ENCODE data around the gene SMU1.
"Not testable (repeated sequence)": the region's sequence is repeated elsewhere in the genome, so short reads cannot be mapped to it uniquely, and the experiment has no call there.

Gene SMU1

DNA sequence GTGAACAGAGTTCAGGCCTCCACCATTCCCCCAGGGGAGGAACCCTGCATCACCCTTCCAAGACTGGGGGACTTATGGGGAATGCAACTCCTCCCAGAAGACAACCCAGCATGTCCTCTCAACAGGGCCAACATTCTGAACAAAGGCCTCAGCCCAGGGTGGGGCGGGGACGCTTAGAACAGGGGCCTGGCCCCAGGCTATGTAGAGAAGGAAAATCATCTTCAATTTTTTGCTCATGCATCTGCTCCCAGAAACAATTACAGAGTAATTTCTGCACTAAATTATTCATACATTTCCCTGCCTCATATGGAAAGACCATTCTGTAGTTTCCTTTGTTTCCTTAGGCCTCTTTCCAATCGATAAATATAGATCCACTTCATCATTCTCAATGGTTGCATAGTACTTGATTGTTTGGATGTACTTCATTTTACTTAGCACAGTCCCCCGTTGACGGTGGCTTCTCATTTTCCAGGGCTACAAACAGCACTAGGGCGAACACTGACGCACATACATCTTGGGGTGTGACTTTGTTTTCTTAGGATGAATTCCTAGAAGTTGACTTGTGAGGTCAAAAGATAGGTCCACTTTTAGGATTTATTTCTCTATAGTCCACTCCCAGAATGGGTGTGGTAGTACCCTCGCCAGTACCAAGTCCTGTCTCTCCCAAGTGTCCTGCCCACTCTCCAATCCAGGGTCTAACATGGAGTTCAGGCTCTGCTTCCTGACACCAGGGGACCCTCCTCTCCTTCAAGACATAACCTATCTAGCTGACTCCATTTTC is 27.2 kb upstream of the SMU1 start:
- Histone ChIP-seq H3K27me3 (ENCODE audit: control insufficient read depth, insufficient read depth, low read length) (no peaks in the 10 kb centered on the region), H3K36me3 (ENCODE audit: control insufficient read depth, insufficient read depth, low read length) (no peaks in the 10 kb centered on the region), H3K9ac (ENCODE audit: low read length) (no peak overlapping the region), H3K4me1 (ENCODE audit: control insufficient read depth, insufficient read depth, low read length) (peaks cover 10% of the 10 kb centered on the region), H3K9me3 (ENCODE audit: control insufficient read depth, low read length) (no peaks in the 10 kb centered on the region), H3K4me3 (ENCODE audit: low read length) (no peak overlapping the region)

DNA sequence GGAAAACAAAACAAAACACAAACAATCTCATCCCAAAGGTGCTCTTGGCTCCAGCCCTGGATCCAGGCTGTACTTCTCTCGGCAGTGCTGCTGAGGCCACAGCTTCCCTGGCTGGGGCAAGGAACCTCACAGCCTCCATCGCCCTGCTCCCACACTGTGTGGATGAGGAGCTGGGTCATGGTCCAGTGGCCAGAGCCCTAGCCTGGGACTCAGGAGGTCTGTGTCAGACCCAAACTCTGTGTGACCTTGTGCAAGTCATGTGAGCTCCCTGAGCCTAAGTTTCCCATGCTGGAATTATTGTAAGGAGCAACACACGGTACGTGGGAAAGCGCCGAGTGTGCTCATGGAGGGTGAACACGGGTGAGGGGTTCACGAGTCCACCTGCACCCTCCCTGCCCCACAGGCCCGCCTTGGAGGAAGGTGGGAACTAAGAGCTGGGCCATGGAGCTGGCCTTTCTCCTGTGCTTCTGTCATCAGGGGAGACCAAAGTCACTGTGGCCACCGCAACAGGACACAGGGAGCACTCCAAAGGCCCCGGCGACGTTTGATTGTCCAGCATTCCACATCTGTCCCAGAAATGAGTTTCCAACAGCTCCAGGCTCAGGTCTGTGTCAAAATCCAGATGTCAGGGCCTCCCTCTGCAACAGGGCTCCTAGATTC is 26.2 kb upstream of the SMU1 start:
- H3K9ac ChIP-seq (ENCODE audit: low read length), result no peak overlapping the region
- H3K27me3 ChIP-seq (ENCODE audit: control insufficient read depth, insufficient read depth, low read length), result no peaks in the 10 kb centered on the region
- no peaks in the 10 kb centered on the region for H3K36me3 ChIP-seq (ENCODE audit: control insufficient read depth, insufficient read depth, low read length)
- H3K4me1 ChIP-seq (ENCODE audit: control insufficient read depth, insufficient read depth, low read length), result peaks cover 8% of the 10 kb centered on the region
- no peaks in the 10 kb centered on the region for H3K9me3 ChIP-seq (ENCODE audit: control insufficient read depth, low read length)
- H3K4me3 ChIP-seq (ENCODE audit: low read length), result no peak overlapping the region

DNA sequence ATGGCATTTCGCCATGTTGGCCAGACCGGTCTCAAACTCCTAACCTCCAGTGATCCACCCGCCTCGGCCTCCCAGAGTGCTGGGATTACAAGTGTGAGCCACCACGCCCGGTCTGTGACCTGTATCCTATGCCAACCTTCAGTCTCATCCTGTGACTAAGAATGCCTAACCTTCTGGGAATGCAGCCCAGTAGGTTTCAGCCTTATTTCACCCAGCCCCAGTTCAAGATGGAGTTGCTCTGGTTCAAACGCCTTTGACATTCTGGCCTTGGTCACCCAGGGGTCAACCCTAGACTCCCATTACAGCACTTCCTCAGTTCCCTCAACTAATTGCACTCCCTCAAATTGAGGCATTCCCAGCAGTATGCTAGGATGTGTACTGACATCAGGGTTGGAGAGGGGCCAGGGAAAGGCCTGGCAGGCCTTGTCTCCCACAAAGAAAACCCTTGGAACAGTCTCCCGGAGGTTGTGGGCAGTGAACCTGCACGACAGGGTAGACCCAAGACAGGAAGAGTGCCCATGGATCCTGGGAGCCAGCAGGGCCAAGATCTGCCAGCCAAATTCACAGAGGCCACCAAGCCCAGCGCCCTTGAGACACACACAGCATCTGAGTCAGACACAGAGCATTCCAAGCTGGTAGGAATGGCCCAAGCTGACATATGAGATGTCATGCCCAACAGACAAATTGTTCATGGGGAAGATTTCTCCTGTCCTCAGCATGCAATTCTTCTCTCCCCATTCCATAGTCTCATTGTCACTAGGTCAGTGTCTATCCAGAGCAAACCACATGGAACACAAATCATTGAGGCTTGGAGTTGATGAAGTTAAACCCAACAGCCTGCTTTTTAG is 24.9 kb upstream of the SMU1 start:
- Histone ChIP-seq H3K9me3 (ENCODE audit: control insufficient read depth, low read length) (no peaks in the 10 kb centered on the region), H3K4me1 (ENCODE audit: control insufficient read depth, insufficient read depth, low read length) (no peaks in the 10 kb centered on the region), H3K36me3 (ENCODE audit: control insufficient read depth, insufficient read depth, low read length) (no peaks in the 10 kb centered on the region), H3K27me3 (ENCODE audit: control insufficient read depth, insufficient read depth, low read length) (no peaks in the 10 kb centered on the region), H3K9ac (ENCODE audit: low read length) (no peak overlapping the region), H3K4me3 (ENCODE audit: low read length) (no peak overlapping the region)

DNA sequence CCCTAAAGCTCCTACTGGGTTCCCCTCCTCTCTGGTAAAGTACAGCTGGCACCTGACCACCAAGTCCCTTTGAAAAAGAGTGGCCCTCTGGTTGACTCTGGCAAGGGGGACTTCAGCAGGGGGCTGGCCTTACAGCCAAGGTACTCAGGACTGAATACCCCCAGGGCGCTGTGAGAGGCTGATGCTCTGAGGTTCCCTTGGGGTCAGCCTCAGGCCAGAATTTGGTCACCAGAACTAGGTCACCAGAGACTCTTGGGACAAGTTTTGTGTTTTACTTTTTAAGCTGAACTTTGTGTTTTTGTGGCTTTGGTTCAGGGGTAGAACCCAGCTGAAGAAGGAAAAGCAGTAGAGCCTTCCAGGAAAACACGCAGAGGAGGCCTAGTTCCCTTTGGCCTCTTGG is 23.3 kb upstream of the SMU1 start:
- H3K36me3 ChIP-seq (ENCODE audit: control insufficient read depth, insufficient read depth, low read length), result no peaks in the 10 kb centered on the region
- no peaks in the 10 kb centered on the region for H3K9me3 ChIP-seq (ENCODE audit: control insufficient read depth, low read length)
- H3K27me3 ChIP-seq (ENCODE audit: control insufficient read depth, insufficient read depth, low read length), result no peaks in the 10 kb centered on the region
- H3K4me1 ChIP-seq (ENCODE audit: control insufficient read depth, insufficient read depth, low read length), result no peaks in the 10 kb centered on the region
- H3K9ac ChIP-seq (ENCODE audit: low read length), result no peak overlapping the region
- no peak overlapping the region for H3K4me3 ChIP-seq (ENCODE audit: low read length)

DNA sequence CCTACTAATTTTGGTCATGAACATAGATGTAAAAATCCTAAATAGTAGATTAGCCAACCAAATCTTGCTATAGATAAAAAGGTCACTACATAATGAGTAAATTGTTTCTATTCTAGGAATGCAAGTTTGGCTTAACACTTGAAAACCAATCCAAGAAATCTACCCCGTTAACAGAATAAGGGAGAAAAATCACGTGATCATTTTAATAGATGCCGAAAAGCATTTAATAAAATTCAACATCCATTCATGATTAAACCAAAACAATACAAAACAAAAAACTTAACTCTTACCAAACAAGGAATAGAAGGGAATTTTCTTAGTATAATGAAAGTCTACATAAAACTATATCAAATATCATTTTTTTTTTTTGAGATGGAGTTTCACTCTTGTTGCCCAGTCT is 20.7 kb upstream of the SMU1 start:
- no peaks in the 10 kb centered on the region for H3K9me3 ChIP-seq (ENCODE audit: control insufficient read depth, low read length)
- no peaks in the 10 kb centered on the region for H3K27me3 ChIP-seq (ENCODE audit: control insufficient read depth, insufficient read depth, low read length)
- H3K36me3 ChIP-seq (ENCODE audit: control insufficient read depth, insufficient read depth, low read length), result no peaks in the 10 kb centered on the region
- H3K9ac ChIP-seq (ENCODE audit: low read length), result no peak overlapping the region
- H3K4me1 ChIP-seq (ENCODE audit: control insufficient read depth, insufficient read depth, low read length), result no peaks in the 10 kb centered on the region
- no peak overlapping the region for H3K4me3 ChIP-seq (ENCODE audit: low read length)

DNA sequence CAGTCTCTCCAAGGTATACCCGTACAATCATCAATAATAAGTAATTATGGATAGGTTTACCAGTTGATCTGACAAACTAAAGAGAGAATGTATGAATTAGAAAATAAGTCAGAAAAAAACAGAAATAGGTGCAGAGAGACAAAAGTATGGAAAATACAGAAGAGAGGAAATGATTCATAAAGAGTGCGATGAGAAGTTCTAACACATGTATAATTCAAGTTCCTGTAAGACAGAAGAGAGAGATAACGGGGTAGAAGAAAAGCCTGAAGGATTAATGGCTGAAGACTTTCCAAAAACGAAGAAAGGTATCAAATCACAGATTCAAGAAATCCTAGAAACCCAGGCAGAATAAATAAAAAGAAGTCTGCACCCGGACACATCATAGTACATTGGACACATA is 16.2 kb upstream of the SMU1 start:
- no peaks in the 10 kb centered on the region for H3K4me1 ChIP-seq (ENCODE audit: control insufficient read depth, insufficient read depth, low read length)
- no peak overlapping the region for H3K4me3 ChIP-seq (ENCODE audit: low read length)
- H3K9me3 ChIP-seq (ENCODE audit: control insufficient read depth, low read length), result no peaks in the 10 kb centered on the region
- no peak overlapping the region for H3K9ac ChIP-seq (ENCODE audit: low read length)
- no peaks in the 10 kb centered on the region for H3K27me3 ChIP-seq (ENCODE audit: control insufficient read depth, insufficient read depth, low read length)
- H3K36me3 ChIP-seq (ENCODE audit: control insufficient read depth, insufficient read depth, low read length), result no peaks in the 10 kb centered on the region

DNA sequence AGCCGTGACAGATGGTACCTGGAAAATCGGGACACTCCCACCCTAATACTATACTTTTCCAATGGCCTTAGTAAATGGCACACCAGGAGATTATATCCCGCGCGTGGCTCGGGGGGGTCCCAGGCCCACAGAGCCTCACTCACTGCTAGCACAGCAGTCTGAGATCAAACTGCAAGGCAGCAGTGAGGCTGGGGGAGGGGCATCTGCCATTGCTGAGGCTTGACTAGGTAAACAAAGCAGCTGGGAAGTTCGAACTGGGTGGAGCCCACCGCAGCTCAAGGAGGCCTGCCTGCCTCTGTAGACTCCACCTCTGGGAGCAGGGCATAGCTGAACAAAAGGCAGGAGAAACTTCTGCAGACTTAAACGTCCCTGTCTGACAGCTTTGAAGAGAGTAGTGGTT is 9.2 kb upstream of the SMU1 start:
- not testable (repeated sequence) for H3K4me3 ChIP-seq (ENCODE audit: low read length); H3K9me3 ChIP-seq (ENCODE audit: control insufficient read depth, low read length); H3K27me3 ChIP-seq (ENCODE audit: control insufficient read depth, insufficient read depth, low read length); H3K9ac ChIP-seq (ENCODE audit: low read length); H3K36me3 ChIP-seq (ENCODE audit: control insufficient read depth, insufficient read depth, low read length)
- H3K4me1 ChIP-seq (ENCODE audit: control insufficient read depth, insufficient read depth, low read length), result peaks cover 23% of the 10 kb centered on the region

DNA sequence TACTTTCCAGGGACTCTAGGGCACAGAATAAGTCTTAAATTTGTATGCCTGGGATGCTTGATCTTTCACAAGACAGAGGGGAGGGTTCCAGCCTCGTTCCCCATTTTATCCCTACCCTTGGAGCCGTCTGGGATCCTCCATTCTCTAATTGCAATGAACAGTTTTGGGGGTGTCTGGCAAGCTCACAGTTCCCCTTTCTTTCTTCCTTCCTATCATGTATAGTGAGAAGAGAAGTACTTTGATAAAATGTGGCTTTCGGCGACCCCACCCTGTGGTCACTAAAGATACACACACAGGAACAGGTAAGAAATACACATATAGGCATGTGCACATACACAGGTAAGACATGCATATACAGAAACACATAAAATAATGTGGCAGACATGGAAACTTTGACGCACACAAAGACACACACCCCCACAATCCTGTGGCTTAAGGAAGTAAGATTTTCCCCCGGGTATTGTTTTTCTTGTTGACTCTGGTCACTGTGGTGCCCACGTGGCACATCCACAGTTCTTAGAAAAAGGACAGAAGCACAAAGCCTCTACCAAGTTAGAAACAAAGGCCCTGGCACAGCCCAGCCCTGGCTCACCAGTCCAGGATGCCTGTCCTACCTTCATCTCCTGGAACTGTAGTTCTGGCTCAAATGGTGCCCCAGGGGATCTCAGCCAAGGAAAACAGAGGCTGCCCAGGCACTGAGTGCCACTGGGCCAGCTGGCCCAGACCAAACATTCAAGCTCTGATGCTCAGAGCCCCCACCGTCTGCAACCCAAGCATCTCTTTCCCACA is 6.3 kb upstream of the SMU1 start:
- Histone ChIP-seq H3K9ac (ENCODE audit: low read length) (peak overlapping the region; percentile 2), H3K4me1 (ENCODE audit: control insufficient read depth, insufficient read depth, low read length) (peaks cover 23% of the 10 kb centered on the region), H3K4me3 (ENCODE audit: low read length) (no peak overlapping the region), H3K36me3 (ENCODE audit: control insufficient read depth, insufficient read depth, low read length) (no peaks in the 10 kb centered on the region), H3K9me3 (ENCODE audit: control insufficient read depth, low read length) (no peaks in the 10 kb centered on the region), H3K27me3 (ENCODE audit: control insufficient read depth, insufficient read depth, low read length) (no peaks in the 10 kb centered on the region)

DNA sequence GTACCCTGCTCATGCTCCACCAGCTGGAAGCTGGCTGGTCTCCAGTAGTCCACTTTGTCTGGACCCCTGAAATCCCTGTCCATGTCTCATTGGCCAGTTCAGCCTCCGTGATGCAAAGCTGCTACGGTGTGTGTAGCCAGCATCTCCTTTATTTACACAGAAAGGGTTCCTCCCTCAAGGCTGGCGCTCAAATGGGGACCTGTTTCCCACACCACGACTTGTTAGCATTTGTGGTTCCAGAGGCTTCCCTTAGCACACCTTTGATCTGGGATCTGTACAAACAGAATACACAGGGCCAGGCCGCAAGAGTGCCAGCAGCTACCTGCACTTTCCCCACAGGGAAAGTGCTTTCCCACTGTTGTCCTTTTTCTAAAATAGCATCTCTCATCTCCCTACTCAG is 5.7 kb upstream of the SMU1 start:
- Histone ChIP-seq H3K4me1 (ENCODE audit: control insufficient read depth, insufficient read depth, low read length) (peaks cover 23% of the 10 kb centered on the region), H3K36me3 (ENCODE audit: control insufficient read depth, insufficient read depth, low read length) (no peaks in the 10 kb centered on the region), H3K9ac (ENCODE audit: low read length) (no peak overlapping the region), H3K27me3 (ENCODE audit: control insufficient read depth, insufficient read depth, low read length) (no peaks in the 10 kb centered on the region), H3K4me3 (ENCODE audit: low read length) (no peak overlapping the region), H3K9me3 (ENCODE audit: control insufficient read depth, low read length) (no peaks in the 10 kb centered on the region)

DNA sequence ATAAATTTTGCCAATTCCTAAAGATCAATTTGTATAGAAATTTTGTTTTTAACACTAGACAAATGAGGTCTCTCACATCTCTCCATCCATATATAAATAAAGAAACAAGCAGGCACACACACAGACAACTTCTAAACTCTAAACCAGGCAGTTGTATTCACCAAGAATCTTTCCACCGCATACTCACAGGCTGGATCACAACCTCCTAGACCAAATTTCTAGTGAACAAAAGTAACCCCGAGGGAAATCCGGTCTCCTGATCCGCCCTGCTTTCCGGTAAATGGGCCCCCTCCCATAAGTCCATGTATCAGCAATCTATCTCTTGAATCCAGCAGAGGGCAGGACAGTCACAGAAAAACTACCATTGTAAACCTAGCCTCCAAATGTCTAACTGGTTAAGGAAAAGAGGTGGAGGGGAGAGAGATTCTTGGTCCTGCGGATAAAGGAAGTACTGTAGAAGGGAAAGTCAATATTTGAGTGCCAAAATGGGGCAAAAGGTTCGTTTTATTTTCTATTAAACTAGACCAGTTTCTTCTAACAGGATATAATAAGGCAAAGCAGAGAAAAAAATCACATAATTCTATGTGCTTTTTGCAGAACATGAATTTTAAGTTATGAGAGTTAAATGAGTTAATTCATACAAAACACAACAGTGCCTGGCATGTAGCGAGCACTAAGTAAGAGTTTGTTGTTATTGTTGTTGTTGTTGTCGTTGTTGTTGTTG is 4.8 kb upstream of the SMU1 start:
- Histone ChIP-seq H3K4me3 (ENCODE audit: low read length) (no peak overlapping the region), H3K36me3 (ENCODE audit: control insufficient read depth, insufficient read depth, low read length) (no peaks in the 10 kb centered on the region), H3K27me3 (ENCODE audit: control insufficient read depth, insufficient read depth, low read length) (no peaks in the 10 kb centered on the region)

DNA sequence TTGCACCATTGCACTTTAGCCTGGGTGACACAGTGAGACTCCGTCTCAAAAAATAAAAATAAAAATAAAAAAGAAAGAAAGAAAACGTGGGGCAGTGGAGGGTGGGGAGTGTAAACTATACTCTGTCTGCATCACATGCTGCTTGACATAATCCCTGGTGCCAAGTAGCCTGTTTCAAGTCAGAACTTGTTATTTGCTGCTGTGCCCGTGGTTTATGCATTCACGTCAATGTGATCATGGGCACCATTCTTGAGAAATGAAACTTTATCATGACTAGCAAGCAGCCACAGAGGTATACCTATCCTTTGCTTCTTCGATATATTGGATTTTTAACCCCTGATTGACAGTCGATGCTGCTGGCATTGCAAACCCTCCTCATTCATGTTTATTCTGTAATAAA is 4.1 kb upstream of the SMU1 start:
- Histone ChIP-seq H3K36me3 (ENCODE audit: control insufficient read depth, insufficient read depth, low read length) (no peaks in the 10 kb centered on the region), H3K4me1 (ENCODE audit: control insufficient read depth, insufficient read depth, low read length) (peaks cover 29% of the 10 kb centered on the region), H3K4me3 (ENCODE audit: low read length) (no peak overlapping the region)

More for the DNA sequence above, 4.8 kb upstream of the SMU1 start:
- peak overlapping the region; percentile 50 for H3K9ac ChIP-seq (ENCODE audit: low read length)
- no peaks in the 10 kb centered on the region for H3K9me3 ChIP-seq (ENCODE audit: control insufficient read depth, low read length)
- H3K4me1 ChIP-seq (ENCODE audit: control insufficient read depth, insufficient read depth, low read length), result peaks cover 23% of the 10 kb centered on the region

More for the DNA sequence above, 4.1 kb upstream of the SMU1 start:
- H3K27me3 ChIP-seq (ENCODE audit: control insufficient read depth, insufficient read depth, low read length), result no peaks in the 10 kb centered on the region
- peak overlapping the region; percentile 50 for H3K9ac ChIP-seq (ENCODE audit: low read length)
- no peaks in the 10 kb centered on the region for H3K9me3 ChIP-seq (ENCODE audit: control insufficient read depth, low read length)
